Lower leg skin (tissue), 4 donors: ENCODE data around the gene KCNMA1. TPM values are rescaled to one million over a fixed set of nuclear protein-coding genes. Genes with fewer than 3 reads are reported as not detected.

Experiments used
- DNase-seq, 2 donors: peaks; one replicate each; pipeline ENCODE4 v3.0.0-alpha.2; 2019; ENCODE audit warnings: low spot score in 2 of 2
- H3K4me3 ChIP-seq: fragments of 200-600 bp; sonication (generic); 2 replicates; pipeline ENCODE4 v1.5.1; 2017; ENCODE audit warnings: mild to moderate bottlenecking, low read depth; ENCODE audit not compliant: poor library complexity, severe bottlenecking
- POLR2A ChIP-seq, 2 donors: fragments of 450-650 bp; IDR thresholded peaks; one replicate each; pipeline ENCODE4 v1.6.1; 2016 to 2017; ENCODE audit warnings: antibody characterized with exemption in 2 of 2, mild to moderate bottlenecking in 1 of 2, moderate library complexity in 1 of 2
- WGBS, 2 donors: methylation state at CpG; one replicate each; pipeline ENCODE4 v1.1.5; 2018; 5-methylcytosine and 5-hydroxymethylcytosine counted together
- intact Hi-C: fragments of 100-400 bp; cut with DNase I; formaldehyde crosslinking; loops from one replicate; pipeline ENCODE4 v1.15.0; 2023; ENCODE audit warnings: low total_unique reads
- total RNA-seq, 4 donors: library from RNA; depleted of rRNA; stranded (reverse); fragments of >200 nt; gene quantifications; one replicate each; pipeline ENCODE4 v1.1.0, GENCODE V29; 2016
- TF ChIP-seq, protein P1 (sequence below), 3 donors: fragments of 450-650 bp; IDR thresholded peaks; one replicate each; pipeline ENCODE4 v1.5.1; 2016; ENCODE audit warnings: antibody characterized with exemption in 3 of 3, mild to moderate bottlenecking in 3 of 3, moderate library complexity in 2 of 3

KCNMA1 gene
- total RNA-seq, 4 donors from 2014 or later: 4.1 to 9.9 (median 6.5) TPM

DNA sequence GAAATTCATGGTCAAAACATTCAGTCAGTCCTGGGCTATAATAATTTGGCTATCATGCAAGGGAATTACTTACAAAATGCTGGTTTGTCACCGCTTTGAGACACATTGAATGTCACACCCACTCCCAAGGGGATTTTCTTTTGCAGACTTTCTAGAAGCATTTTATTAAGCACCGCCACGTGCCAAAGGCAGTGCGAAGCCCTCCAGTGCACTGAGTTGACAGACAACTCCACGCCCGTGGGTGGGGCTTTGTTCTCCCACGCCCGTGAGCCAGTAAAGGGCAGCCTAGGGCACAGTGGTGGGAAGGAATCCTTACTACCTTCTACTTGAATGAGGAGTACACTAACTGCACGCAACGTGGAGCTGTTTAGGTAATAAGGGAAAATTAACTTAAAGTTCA lies 515.8 kb downstream of the KCNMA1 start:
- H3K4me3 ChIP-seq: no peak overlapping the region
- intact Hi-C loops: no loop called here
- no peak for DNase-seq
- 42 to 54% methylated on average over 10 of the region's 10 CpGs for WGBS, 2 donors
- TF ChIP-seq, protein P1, sequence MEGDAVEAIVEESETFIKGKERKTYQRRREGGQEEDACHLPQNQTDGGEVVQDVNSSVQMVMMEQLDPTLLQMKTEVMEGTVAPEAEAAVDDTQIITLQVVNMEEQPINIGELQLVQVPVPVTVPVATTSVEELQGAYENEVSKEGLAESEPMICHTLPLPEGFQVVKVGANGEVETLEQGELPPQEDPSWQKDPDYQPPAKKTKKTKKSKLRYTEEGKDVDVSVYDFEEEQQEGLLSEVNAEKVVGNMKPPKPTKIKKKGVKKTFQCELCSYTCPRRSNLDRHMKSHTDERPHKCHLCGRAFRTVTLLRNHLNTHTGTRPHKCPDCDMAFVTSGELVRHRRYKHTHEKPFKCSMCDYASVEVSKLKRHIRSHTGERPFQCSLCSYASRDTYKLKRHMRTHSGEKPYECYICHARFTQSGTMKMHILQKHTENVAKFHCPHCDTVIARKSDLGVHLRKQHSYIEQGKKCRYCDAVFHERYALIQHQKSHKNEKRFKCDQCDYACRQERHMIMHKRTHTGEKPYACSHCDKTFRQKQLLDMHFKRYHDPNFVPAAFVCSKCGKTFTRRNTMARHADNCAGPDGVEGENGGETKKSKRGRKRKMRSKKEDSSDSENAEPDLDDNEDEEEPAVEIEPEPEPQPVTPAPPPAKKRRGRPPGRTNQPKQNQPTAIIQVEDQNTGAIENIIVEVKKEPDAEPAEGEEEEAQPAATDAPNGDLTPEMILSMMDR (IDR thresholded peaks at IDR 0.05): no peak
- TF ChIP-seq POLR2A (IDR thresholded peaks at IDR 0.05): no peak

- no peak for TF ChIP-seq POLR2A (IDR thresholded peaks at IDR 0.05)
- TF ChIP-seq, protein P1 (IDR thresholded peaks at IDR 0.05): no peak
- intact Hi-C loops: no loop called here
- no peak overlapping the region for H3K4me3 ChIP-seq
- 74 to 82% methylated on average over 4 of the region's 4 CpGs for WGBS, 2 donors
- DNase-seq: no peak
These were observed 516.8 kb downstream of the KCNMA1 start for GRCh38 chr10:77120666-77121376.

DNA sequence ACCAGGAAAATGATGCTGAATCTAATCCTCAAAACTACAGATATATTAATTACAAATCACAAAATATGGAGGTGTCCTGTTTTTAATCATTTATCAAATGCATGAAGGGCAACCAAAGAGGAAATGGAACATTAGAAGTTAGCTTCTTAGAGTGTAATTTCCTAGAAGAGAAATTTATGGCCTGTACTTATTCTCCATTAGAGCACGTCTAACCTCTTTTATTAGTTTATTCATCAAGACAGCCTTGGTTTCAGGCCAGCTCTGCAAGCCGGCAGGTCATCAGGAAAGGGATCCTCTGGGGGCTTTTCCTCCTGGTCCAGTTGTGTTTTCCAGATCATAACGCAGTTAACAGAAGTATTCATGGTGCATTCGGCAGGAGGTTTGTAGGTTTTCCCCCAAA lies 517.6 kb downstream of the KCNMA1 start:
- TF ChIP-seq POLR2A (IDR thresholded peaks at IDR 0.05): no peak
- TF ChIP-seq, protein P1 (IDR thresholded peaks at IDR 0.05): no peak
- intact Hi-C loops: no loop called here
- 59 to 79% methylated on average over 4 of the region's 4 CpGs for WGBS, 2 donors

DNA sequence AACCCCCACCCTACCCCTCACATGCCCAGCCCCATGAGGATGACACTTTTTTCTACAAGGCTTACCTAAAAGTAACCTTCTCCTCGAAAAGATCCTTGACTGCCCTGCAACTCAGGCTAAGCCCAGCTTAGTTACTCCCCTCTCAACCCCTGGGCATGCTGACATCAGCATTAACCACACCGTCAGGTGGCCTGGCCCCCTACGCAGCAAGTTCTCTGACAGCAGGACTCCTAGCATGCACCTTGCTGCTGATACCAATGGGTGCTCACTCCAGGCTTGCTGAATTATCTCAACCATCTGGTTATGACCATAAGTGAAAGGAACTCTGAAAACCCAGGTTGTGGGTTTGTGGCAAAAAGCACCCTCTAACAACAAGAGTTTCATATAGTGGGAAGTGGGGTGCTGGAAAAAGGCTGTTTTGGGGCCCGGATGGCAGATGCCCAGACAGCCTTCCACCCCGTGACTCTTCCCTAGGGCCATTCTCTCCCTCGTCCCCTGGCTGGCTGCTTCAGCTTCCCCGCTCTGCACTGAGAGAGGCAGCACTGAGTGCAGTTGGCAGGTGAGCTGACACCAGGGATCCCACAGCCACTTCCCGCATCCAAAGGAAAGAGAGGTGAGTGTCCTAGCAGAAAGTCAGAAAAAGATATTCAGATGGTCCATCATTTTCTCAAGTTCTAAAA lies 518.9 kb downstream of the KCNMA1 start:
- intact Hi-C loops: no loop called here
- 85 to 89% methylated on average over 8 of the region's 8 CpGs for WGBS, 2 donors
- DNase-seq: peak in 1 of 2 donors; percentile 58
- no peak for TF ChIP-seq POLR2A (IDR thresholded peaks at IDR 0.05)
- TF ChIP-seq, protein P1 (IDR thresholded peaks at IDR 0.05): no peak
- H3K4me3 ChIP-seq: no peak overlapping the region

More for the DNA sequence above, 517.6 kb downstream of the KCNMA1 start:
- no peak overlapping the region for H3K4me3 ChIP-seq
- DNase-seq: no peak

DNA sequence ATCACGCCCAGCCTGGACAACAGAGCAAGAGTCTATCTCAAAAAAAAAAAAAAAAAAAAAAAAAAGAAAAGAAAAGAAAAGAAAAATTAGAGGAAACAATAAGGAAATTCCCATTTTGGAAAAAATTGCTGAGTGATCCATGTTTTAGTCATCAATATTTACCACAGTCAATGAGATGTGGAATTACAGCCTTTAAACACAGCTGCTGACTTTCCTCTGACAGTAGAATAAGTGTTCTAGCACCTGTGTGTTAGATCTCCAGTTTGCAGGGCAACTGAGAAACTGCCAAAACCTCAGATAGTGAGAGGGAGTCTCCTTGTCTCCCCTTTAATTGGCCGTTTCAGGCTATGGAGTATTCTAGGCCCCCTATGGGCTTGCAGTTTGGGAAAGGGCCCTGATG lies 520.1 kb downstream of the KCNMA1 start:
- no peak overlapping the region for H3K4me3 ChIP-seq
- TF ChIP-seq POLR2A (IDR thresholded peaks at IDR 0.05): no peak
- TF ChIP-seq, protein P1 (IDR thresholded peaks at IDR 0.05): no peak
- intact Hi-C loops: no loop called here
- DNase-seq: no peak
- 92 to 97% methylated on average over 2 of the region's 2 CpGs for WGBS, 2 donors
